ENCODE measurements around the gene XYLT2. TPM values are rescaled to one million over a fixed set of nuclear protein-coding genes. Genes with fewer than 3 reads are reported as not detected.

The XYLT2 gene
- total and polyA plus RNA-seq, 2 donors: 16.2 to 19.5 TPM

- Histone ChIP-seq H3K9me3 (ENCODE audit: control insufficient read depth in 2 of 2, insufficient read depth in 1 of 2, low read length in 1 of 2) (peaks cover 0 to 3% of the 10 kb centered on the region in 2 donors), H3K27ac (ENCODE audit: low read depth in 1 of 2, low read length in 1 of 2) (no peak overlapping the region), H3K36me3 (ENCODE audit: control insufficient read depth in 2 of 2, insufficient read depth in 2 of 2, low read length in 1 of 2) (no peaks in the 10 kb centered on the region), H3K4me3 (ENCODE audit: low read length in 2 of 2) (no peak overlapping the region), H3K4me1 (ENCODE audit: control insufficient read depth in 2 of 2, insufficient read depth in 2 of 2, low read length in 2 of 2) (no peaks in the 10 kb centered on the region), H3K27me3 (ENCODE audit: control insufficient read depth in 2 of 2, insufficient read depth in 1 of 2, low read length in 1 of 2) (no peaks in the 10 kb centered on the region)
- DNase-seq (ENCODE audit: low read depth in 6 of 9, low spot score in 9 of 9): no peak
These were observed 6.5 kb upstream of the XYLT2 start for GRCh38 chr17:50339381-50339780.

GRCh38 chr17:50344731-50345365 lies 1.1 kb upstream of the XYLT2 start:
- Histone ChIP-seq H3K4me3 (ENCODE audit: low read length in 2 of 2) (no peak overlapping the region), H3K4me1 (ENCODE audit: control insufficient read depth in 2 of 2, insufficient read depth in 2 of 2, low read length in 2 of 2) (peaks cover 8 to 25% of the 10 kb centered on the region in 2 donors), H3K9me3 (ENCODE audit: control insufficient read depth in 2 of 2, insufficient read depth in 1 of 2, low read length in 1 of 2) (peaks cover 0 to 3% of the 10 kb centered on the region in 2 donors), H3K27ac (ENCODE audit: low read depth in 1 of 2, low read length in 1 of 2) (no peak overlapping the region), H3K27me3 (ENCODE audit: control insufficient read depth in 2 of 2, insufficient read depth in 1 of 2, low read length in 1 of 2) (peaks cover 0 to 3% of the 10 kb centered on the region in 2 donors), H3K36me3 (ENCODE audit: control insufficient read depth in 2 of 2, insufficient read depth in 2 of 2, low read length in 1 of 2) (no peaks in the 10 kb centered on the region)
- no peak for DNase-seq (ENCODE audit: low read depth in 6 of 9, low spot score in 9 of 9)
- WGBS: 79% methylated on average over 13 of the region's 13 CpGs

GRCh38 chr17:50346313-50347116 lies 589 bp downstream of the XYLT2 start:
- Histone ChIP-seq H3K4me1 (ENCODE audit: control insufficient read depth in 2 of 2, insufficient read depth in 2 of 2, low read length in 2 of 2) (peaks cover 8 to 25% of the 10 kb centered on the region in 2 donors), H3K27ac (ENCODE audit: low read depth in 1 of 2, low read length in 1 of 2) (peak overlapping the region; percentile 5 to 88), H3K9me3 (ENCODE audit: control insufficient read depth in 2 of 2, insufficient read depth in 1 of 2, low read length in 1 of 2) (peaks cover 0 to 3% of the 10 kb centered on the region in 2 donors), H3K36me3 (ENCODE audit: control insufficient read depth in 2 of 2, insufficient read depth in 2 of 2, low read length in 1 of 2) (no peaks in the 10 kb centered on the region), H3K27me3 (ENCODE audit: control insufficient read depth in 2 of 2, insufficient read depth in 1 of 2, low read length in 1 of 2) (peaks cover 0 to 3% of the 10 kb centered on the region in 2 donors), H3K4me3 (ENCODE audit: low read length in 2 of 2) (peak overlapping the region; percentile 78 to 93)
- peak in 1 of 9 donors; percentile 22 for DNase-seq (ENCODE audit: low read depth in 6 of 9, low spot score in 9 of 9)
- WGBS: 2% methylated on average over 57 of the region's 57 CpGs

- H3K4me1 ChIP-seq (ENCODE audit: control insufficient read depth in 2 of 2, insufficient read depth in 2 of 2, low read length in 2 of 2): peaks cover 8 to 25% of the 10 kb centered on the region in 2 donors
- H3K36me3 ChIP-seq (ENCODE audit: control insufficient read depth in 2 of 2, insufficient read depth in 2 of 2, low read length in 1 of 2): peaks cover under 1 to 4% of the 10 kb centered on the region in 2 donors
- peak overlapping the region; percentile 78 to 93 for H3K4me3 ChIP-seq (ENCODE audit: low read length in 2 of 2)
- no peak for DNase-seq (ENCODE audit: low read depth in 6 of 9, low spot score in 9 of 9)
- peaks cover 0 to 3% of the 10 kb centered on the region in 2 donors for H3K27me3 ChIP-seq (ENCODE audit: control insufficient read depth in 2 of 2, insufficient read depth in 1 of 2, low read length in 1 of 2)
- 73% methylated on average over 17 of the region's 17 CpGs for WGBS
- no peak overlapping the region for H3K27ac ChIP-seq (ENCODE audit: low read depth in 1 of 2, low read length in 1 of 2)
- H3K9me3 ChIP-seq (ENCODE audit: control insufficient read depth in 2 of 2, insufficient read depth in 1 of 2, low read length in 1 of 2): no peaks in the 10 kb centered on the region
These were observed 1.4 kb downstream of the XYLT2 start for GRCh38 chr17:50347117-50347893.

- 94% methylated on average over 3 of the region's 3 CpGs for WGBS
These were observed 2.0 kb downstream of the XYLT2 start for GRCh38 chr17:50347894-50348291.

GRCh38 chr17:50348522-50349242 lies 2.8 kb downstream of the XYLT2 start:
- Histone ChIP-seq H3K4me3 (ENCODE audit: low read length in 2 of 2) (no peak overlapping the region), H3K9me3 (ENCODE audit: control insufficient read depth in 2 of 2, insufficient read depth in 1 of 2, low read length in 1 of 2) (no peaks in the 10 kb centered on the region), H3K27ac (ENCODE audit: low read depth in 1 of 2, low read length in 1 of 2) (peak overlapping the region in 1 of 2 donors; percentile 18), H3K27me3 (ENCODE audit: control insufficient read depth in 2 of 2, insufficient read depth in 1 of 2, low read length in 1 of 2) (peaks cover 0 to 3% of the 10 kb centered on the region in 2 donors), H3K36me3 (ENCODE audit: control insufficient read depth in 2 of 2, insufficient read depth in 2 of 2, low read length in 1 of 2) (peaks cover 8 to 15% of the 10 kb centered on the region in 2 donors), H3K4me1 (ENCODE audit: control insufficient read depth in 2 of 2, insufficient read depth in 2 of 2, low read length in 2 of 2) (peaks cover 8 to 25% of the 10 kb centered on the region in 2 donors)
- WGBS: 95% methylated on average over 7 of the region's 7 CpGs
- DNase-seq (ENCODE audit: low read depth in 6 of 9, low spot score in 9 of 9): no peak

More at GRCh38 chr17:50347894-50348291, 2.0 kb downstream of the XYLT2 start:
- Histone ChIP-seq H3K9me3 (ENCODE audit: control insufficient read depth in 2 of 2, insufficient read depth in 1 of 2, low read length in 1 of 2) (no peaks in the 10 kb centered on the region), H3K4me1 (ENCODE audit: control insufficient read depth in 2 of 2, insufficient read depth in 2 of 2, low read length in 2 of 2) (peaks cover 8 to 25% of the 10 kb centered on the region in 2 donors), H3K4me3 (ENCODE audit: low read length in 2 of 2) (no peak overlapping the region), H3K27me3 (ENCODE audit: control insufficient read depth in 2 of 2, insufficient read depth in 1 of 2, low read length in 1 of 2) (peaks cover 0 to 3% of the 10 kb centered on the region in 2 donors), H3K36me3 (ENCODE audit: control insufficient read depth in 2 of 2, insufficient read depth in 2 of 2, low read length in 1 of 2) (peaks cover 6 to 10% of the 10 kb centered on the region in 2 donors), H3K27ac (ENCODE audit: low read depth in 1 of 2, low read length in 1 of 2) (no peak overlapping the region)
- DNase-seq (ENCODE audit: low read depth in 6 of 9, low spot score in 9 of 9): no peak

- H3K4me3 ChIP-seq (ENCODE audit: low read length in 2 of 2): no peak overlapping the region
- peaks cover 0 to 3% of the 10 kb centered on the region in 2 donors for H3K27me3 ChIP-seq (ENCODE audit: control insufficient read depth in 2 of 2, insufficient read depth in 1 of 2, low read length in 1 of 2)
- DNase-seq (ENCODE audit: low read depth in 6 of 9, low spot score in 9 of 9): no peak
- H3K27ac ChIP-seq (ENCODE audit: low read depth in 1 of 2, low read length in 1 of 2): no peak overlapping the region
- H3K9me3 ChIP-seq (ENCODE audit: control insufficient read depth in 2 of 2, insufficient read depth in 1 of 2, low read length in 1 of 2): no peaks in the 10 kb centered on the region
- peaks cover 8 to 25% of the 10 kb centered on the region in 2 donors for H3K4me1 ChIP-seq (ENCODE audit: control insufficient read depth in 2 of 2, insufficient read depth in 2 of 2, low read length in 2 of 2)
- peaks cover 13 to 21% of the 10 kb centered on the region in 2 donors for H3K36me3 ChIP-seq (ENCODE audit: control insufficient read depth in 2 of 2, insufficient read depth in 2 of 2, low read length in 1 of 2)
- 98% methylated on average over 5 of the region's 5 CpGs for WGBS
These were observed 3.3 kb downstream of the XYLT2 start for GRCh38 chr17:50349243-50349600.

GRCh38 chr17:50350733-50351132 lies 4.8 kb downstream of the XYLT2 start:
- no peak for DNase-seq (ENCODE audit: low read depth in 6 of 9, low spot score in 9 of 9)
- Histone ChIP-seq H3K27me3 (ENCODE audit: control insufficient read depth in 2 of 2, insufficient read depth in 1 of 2, low read length in 1 of 2) (no peaks in the 10 kb centered on the region), H3K27ac (ENCODE audit: low read depth in 1 of 2, low read length in 1 of 2) (no peak overlapping the region), H3K4me3 (ENCODE audit: low read length in 2 of 2) (no peak overlapping the region), H3K4me1 (ENCODE audit: control insufficient read depth in 2 of 2, insufficient read depth in 2 of 2, low read length in 2 of 2) (peaks cover 6 to 15% of the 10 kb centered on the region in 2 donors), H3K36me3 (ENCODE audit: control insufficient read depth in 2 of 2, insufficient read depth in 2 of 2, low read length in 1 of 2) (peaks cover 27 to 35% of the 10 kb centered on the region in 2 donors), H3K9me3 (ENCODE audit: control insufficient read depth in 2 of 2, insufficient read depth in 1 of 2, low read length in 1 of 2) (no peaks in the 10 kb centered on the region)
- 97% methylated on average over 2 of the region's 2 CpGs for WGBS
